Effector memory CD8-positive, alpha-beta T cell (primary cell): Measurements from ENCODE around the gene PLEKHG2.
"Not testable (repeated sequence)": the region's sequence is repeated elsewhere in the genome, so short reads cannot be mapped to it uniquely, and the experiment has no call there.

ENCODE experiments used
- ATAC-seq: fragments of 150-1000 bp; cut with Tn5 transposase; replicated peaks from 2 replicates; pipeline ENCODE4 v1.10.0; 2021; ENCODE audit warnings: mild to moderate bottlenecking, moderate library complexity
- DNase-seq, 3 experiments: peaks; one replicate each; pipeline ENCODE4 v3.0.0; 2021
- H3K27ac Mint-ChIP-seq, 2 donors: one replicate each; pipeline ENCODE4 v1.8.0; 2022; ENCODE audit warnings: mild to moderate bottlenecking in 2 of 2, mixed read lengths in 2 of 2, moderate library complexity in 2 of 2
- H3K27me3 Mint-ChIP-seq, 2 donors: one replicate each; pipeline ENCODE4 v1.8.0; 2022; ENCODE audit warnings: mixed read lengths in 2 of 2
- H3K36me3 Mint-ChIP-seq: one replicate; pipeline ENCODE4 v1.8.0; 2022; ENCODE audit warnings: mild to moderate bottlenecking, moderate library complexity, mixed read lengths; ENCODE audit not compliant: insufficient read depth
- H3K4me1 Mint-ChIP-seq, 2 donors: one replicate each; pipeline ENCODE4 v1.8.0; 2022; ENCODE audit warnings: low read depth in 2 of 2, mixed read lengths in 2 of 2
- H3K4me3 Mint-ChIP-seq, 2 donors: one replicate each; pipeline ENCODE4 v1.8.0; 2022; ENCODE audit warnings: mild to moderate bottlenecking in 2 of 2, mixed read lengths in 2 of 2, moderate library complexity in 2 of 2
- H3K9me3 Mint-ChIP-seq, 2 donors: one replicate each; pipeline ENCODE4 v1.8.0; 2022; ENCODE audit warnings: mixed read lengths in 2 of 2
- total RNA-seq, 9 experiments: gene quantifications; one replicate each; lab custom pipeline; 2026; lab: John Stamatoyannopoulos, UW

PLEKHG2 gene
- total RNA-seq: 15.6 to 212 (median 26.2) reads per million in 9 experiments

- Mint-ChIP-seq H3K27ac (peak within 1 kb of the TSS; percentile 100), H3K4me1 (peaks cover 47 to 54% of the 10 kb centered on the region in 2 donors), H3K9me3 (peaks cover 0 to 1% of the 10 kb centered on the region in 2 donors), H3K36me3 (peaks cover 81% of the 10 kb centered on the region), H3K27me3 (peaks cover 0 to 18% of the 10 kb centered on the region in 2 donors), H3K4me3 (peak within 1 kb of the TSS; percentile 87 to 99)
- ATAC-seq (peak; percentile 60), DNase-seq (peak; percentile 97 to 99 (median 98))
Observed at GRCh38 chr19:39412100-39412866, at the start of gene PLEKHG2. TSS of gene PLEKHG2 (plus strand) at chr19:39412669. CDS start at chr19:39414087, 1,418 bp downstream.

- Mint-ChIP-seq H3K27ac (peak overlapping the region in 1 of 2 donors; percentile 62), H3K9me3 (no peaks in the 10 kb centered on the region), H3K4me3 (no peak overlapping the region), H3K4me1 (peaks cover 1 to 4% of the 10 kb centered on the region in 2 donors), H3K27me3 (no peaks in the 10 kb centered on the region), H3K36me3 (peaks cover 37% of the 10 kb centered on the region)
- DNase-seq (no peak), ATAC-seq (no peak)
Observed at GRCh38 chr19:39362682-39363657, 49.5 kb upstream of the PLEKHG2 start.

GRCh38 chr19:39363901-39364457 lies 48.5 kb upstream of the PLEKHG2 start:
- Mint-ChIP-seq H3K9me3 (no peaks in the 10 kb centered on the region), H3K4me1 (peaks cover 1 to 4% of the 10 kb centered on the region in 2 donors), H3K27ac (peak overlapping the region; percentile 56 to 72), H3K36me3 (peaks cover 33% of the 10 kb centered on the region), H3K4me3 (no peak overlapping the region), H3K27me3 (no peaks in the 10 kb centered on the region)
- ATAC-seq: no peak
- DNase-seq: no peak

- Mint-ChIP-seq H3K27ac (no peak overlapping the region), H3K9me3 (no peaks in the 10 kb centered on the region), H3K36me3 (peaks cover 29% of the 10 kb centered on the region), H3K4me3 (no peak overlapping the region), H3K27me3 (no peaks in the 10 kb centered on the region), H3K4me1 (peaks cover 1 to 4% of the 10 kb centered on the region in 2 donors)
- no peak for ATAC-seq
- no peak for DNase-seq
Observed at GRCh38 chr19:39365531-39365930, 46.9 kb upstream of the PLEKHG2 start.

- no peak for DNase-seq
- H3K36me3 Mint-ChIP-seq: peaks cover 33% of the 10 kb centered on the region
- no peak overlapping the region for H3K27ac Mint-ChIP-seq
- H3K4me1 Mint-ChIP-seq: peaks cover 1 to 4% of the 10 kb centered on the region in 2 donors
- no peak overlapping the region for H3K4me3 Mint-ChIP-seq
- no peak for ATAC-seq
- no peaks in the 10 kb centered on the region for H3K9me3 Mint-ChIP-seq
- H3K27me3 Mint-ChIP-seq: no peaks in the 10 kb centered on the region
Observed at GRCh38 chr19:39369200-39369599, 43.3 kb upstream of the PLEKHG2 start.

GRCh38 chr19:39370735-39371134 lies 41.7 kb upstream of the PLEKHG2 start:
- H3K36me3 Mint-ChIP-seq: peaks cover 28% of the 10 kb centered on the region
- H3K27ac Mint-ChIP-seq: peak overlapping the region; percentile 17 to 23
- DNase-seq (no peak), ATAC-seq (no peak)
- H3K9me3 Mint-ChIP-seq: no peaks in the 10 kb centered on the region
- no peaks in the 10 kb centered on the region for H3K27me3 Mint-ChIP-seq
- H3K4me1 Mint-ChIP-seq: no peaks in the 10 kb centered on the region
- H3K4me3 Mint-ChIP-seq: no peak overlapping the region

GRCh38 chr19:39372047-39372802 lies 40.2 kb upstream of the PLEKHG2 start:
- DNase-seq: no peak
- Mint-ChIP-seq H3K36me3 (peaks cover 25% of the 10 kb centered on the region), H3K27ac (peak overlapping the region; percentile 23 to 36), H3K4me3 (no peak overlapping the region), H3K9me3 (no peaks in the 10 kb centered on the region), H3K4me1 (no peaks in the 10 kb centered on the region), H3K27me3 (no peaks in the 10 kb centered on the region)
- no peak for ATAC-seq

GRCh38 chr19:39372941-39373340 lies 39.5 kb upstream of the PLEKHG2 start:
- Mint-ChIP-seq H3K27ac (peak overlapping the region; percentile 75 to 82), H3K27me3 (no peaks in the 10 kb centered on the region), H3K36me3 (peaks cover 32% of the 10 kb centered on the region), H3K9me3 (no peaks in the 10 kb centered on the region), H3K4me1 (no peaks in the 10 kb centered on the region), H3K4me3 (no peak overlapping the region)
- ATAC-seq (no peak), DNase-seq (no peak)

- Mint-ChIP-seq H3K4me3 (no peak overlapping the region), H3K4me1 (no peaks in the 10 kb centered on the region), H3K27me3 (no peaks in the 10 kb centered on the region), H3K36me3 (peaks cover 44% of the 10 kb centered on the region), H3K27ac (peak overlapping the region in 1 of 2 donors; percentile 12), H3K9me3 (no peaks in the 10 kb centered on the region)
- ATAC-seq (no peak), DNase-seq (no peak)
Observed at GRCh38 chr19:39375929-39376328, 36.5 kb upstream of the PLEKHG2 start.

GRCh38 chr19:39377373-39378362 lies 34.8 kb upstream of the PLEKHG2 start:
- Mint-ChIP-seq H3K9me3 (no peaks in the 10 kb centered on the region), H3K27me3 (no peaks in the 10 kb centered on the region), H3K27ac (no peak overlapping the region), H3K4me3 (no peak overlapping the region), H3K4me1 (no peaks in the 10 kb centered on the region), H3K36me3 (peaks cover 48% of the 10 kb centered on the region)
- DNase-seq (no peak), ATAC-seq (no peak)

GRCh38 chr19:39379366-39379765 lies 33.1 kb upstream of the PLEKHG2 start:
- H3K27ac Mint-ChIP-seq: peak overlapping the region; percentile 44 to 88
- H3K4me1 Mint-ChIP-seq, H3K9me3 Mint-ChIP-seq, ATAC-seq, DNase-seq, H3K4me3 Mint-ChIP-seq, H3K27me3 Mint-ChIP-seq: not testable (repeated sequence)
- H3K36me3 Mint-ChIP-seq: peaks cover 56% of the 10 kb centered on the region

GRCh38 chr19:39379865-39380396 lies 32.5 kb upstream of the PLEKHG2 start:
- DNase-seq (no peak), ATAC-seq (no peak)
- H3K27me3 Mint-ChIP-seq: no peaks in the 10 kb centered on the region
- H3K27ac Mint-ChIP-seq: peak overlapping the region; percentile 44 to 88
- H3K9me3 Mint-ChIP-seq: no peaks in the 10 kb centered on the region
- H3K4me3 Mint-ChIP-seq: no peak overlapping the region
- peaks cover 60% of the 10 kb centered on the region for H3K36me3 Mint-ChIP-seq
- H3K4me1 Mint-ChIP-seq: peaks cover 0 to 1% of the 10 kb centered on the region in 2 donors
